ENCODE data around the gene MYO16. TPM values are rescaled to one million over a fixed set of nuclear protein-coding genes. Genes with fewer than 3 reads are reported as not detected.
"Not testable (repeated sequence)": the region's sequence is repeated elsewhere in the genome, so short reads cannot be mapped to it uniquely, and the experiment has no call there.

Gene MYO16
- total RNA-seq, 1 donor from 2014 or later = 0.23 TPM

GRCh38 chr13:109208522-109208921, 579.1 kb downstream of the MYO16 start:
- no peak for DNase-seq (ENCODE audit: extremely low read depth, low read depth, low spot score)

- no peak for DNase-seq (ENCODE audit: extremely low read depth, low read depth, low spot score)
Observed at GRCh38 chr13:109209526-109209925, 580.1 kb downstream of the MYO16 start.

GRCh38 chr13:109211616-109212015, 582.2 kb downstream of the MYO16 start:
- no peak for DNase-seq (ENCODE audit: extremely low read depth, low read depth, low spot score)

GRCh38 chr13:109212650-109213049, 583.2 kb downstream of the MYO16 start:
- no peak for DNase-seq (ENCODE audit: extremely low read depth, low read depth, low spot score)

GRCh38 chr13:109213714-109214113, 584.3 kb downstream of the MYO16 start:
- no peak for DNase-seq (ENCODE audit: extremely low read depth, low read depth, low spot score)

- DNase-seq (ENCODE audit: extremely low read depth, low read depth, low spot score) = no peak
Observed at GRCh38 chr13:109214393-109214792, 585.0 kb downstream of the MYO16 start.

GRCh38 chr13:109215377-109215776, 586.0 kb downstream of the MYO16 start:
- no peak for DNase-seq (ENCODE audit: extremely low read depth, low read depth, low spot score)

GRCh38 chr13:109217510-109217909, 588.1 kb downstream of the MYO16 start:
- not testable (repeated sequence) for DNase-seq (ENCODE audit: extremely low read depth, low read depth, low spot score)

- no peak for DNase-seq (ENCODE audit: extremely low read depth, low read depth, low spot score)
Observed at GRCh38 chr13:109220631-109221030, 591.2 kb downstream of the MYO16 start.

GRCh38 chr13:109224033-109224432, 594.6 kb downstream of the MYO16 start:
- no peak for DNase-seq (ENCODE audit: extremely low read depth, low read depth, low spot score)

GRCh38 chr13:109226631-109227030, 597.2 kb downstream of the MYO16 start:
- DNase-seq (ENCODE audit: extremely low read depth, low read depth, low spot score) = no peak

- DNase-seq (ENCODE audit: extremely low read depth, low read depth, low spot score) = no peak
Observed at GRCh38 chr13:109227344-109227940, 598.0 kb downstream of the MYO16 start.

GRCh38 chr13:109228211-109228610, 598.8 kb downstream of the MYO16 start:
- no peak for DNase-seq (ENCODE audit: extremely low read depth, low read depth, low spot score)

GRCh38 chr13:109231888-109232287, 602.5 kb downstream of the MYO16 start:
- DNase-seq (ENCODE audit: extremely low read depth, low read depth, low spot score) = no peak

- no peak for DNase-seq (ENCODE audit: extremely low read depth, low read depth, low spot score)
Observed at GRCh38 chr13:109233293-109233692, 603.9 kb downstream of the MYO16 start.

- DNase-seq (ENCODE audit: extremely low read depth, low read depth, low spot score) = no peak
Observed at GRCh38 chr13:109235901-109236300, 606.5 kb downstream of the MYO16 start.

GRCh38 chr13:109241160-109241559, 611.7 kb downstream of the MYO16 start:
- no peak for DNase-seq (ENCODE audit: extremely low read depth, low read depth, low spot score)

- no peak for DNase-seq (ENCODE audit: extremely low read depth, low read depth, low spot score)
Observed at GRCh38 chr13:109243311-109243951, 614.0 kb downstream of the MYO16 start.

GRCh38 chr13:109244566-109244965, 615.2 kb downstream of the MYO16 start:
- DNase-seq (ENCODE audit: extremely low read depth, low read depth, low spot score) = no peak

GRCh38 chr13:109246001-109246400, 616.6 kb downstream of the MYO16 start:
- DNase-seq (ENCODE audit: extremely low read depth, low read depth, low spot score) = no peak

- DNase-seq (ENCODE audit: extremely low read depth, low read depth, low spot score) = no peak
Observed at GRCh38 chr13:109249780-109250528, 620.5 kb downstream of the MYO16 start.

- no peak for DNase-seq (ENCODE audit: extremely low read depth, low read depth, low spot score)
Observed at GRCh38 chr13:109251956-109252355, 622.5 kb downstream of the MYO16 start.

Measured in glomerular endothelial cell (primary cell).